Measurements from ENCODE around the gene MAST4.

MAST4 gene

DNA sequence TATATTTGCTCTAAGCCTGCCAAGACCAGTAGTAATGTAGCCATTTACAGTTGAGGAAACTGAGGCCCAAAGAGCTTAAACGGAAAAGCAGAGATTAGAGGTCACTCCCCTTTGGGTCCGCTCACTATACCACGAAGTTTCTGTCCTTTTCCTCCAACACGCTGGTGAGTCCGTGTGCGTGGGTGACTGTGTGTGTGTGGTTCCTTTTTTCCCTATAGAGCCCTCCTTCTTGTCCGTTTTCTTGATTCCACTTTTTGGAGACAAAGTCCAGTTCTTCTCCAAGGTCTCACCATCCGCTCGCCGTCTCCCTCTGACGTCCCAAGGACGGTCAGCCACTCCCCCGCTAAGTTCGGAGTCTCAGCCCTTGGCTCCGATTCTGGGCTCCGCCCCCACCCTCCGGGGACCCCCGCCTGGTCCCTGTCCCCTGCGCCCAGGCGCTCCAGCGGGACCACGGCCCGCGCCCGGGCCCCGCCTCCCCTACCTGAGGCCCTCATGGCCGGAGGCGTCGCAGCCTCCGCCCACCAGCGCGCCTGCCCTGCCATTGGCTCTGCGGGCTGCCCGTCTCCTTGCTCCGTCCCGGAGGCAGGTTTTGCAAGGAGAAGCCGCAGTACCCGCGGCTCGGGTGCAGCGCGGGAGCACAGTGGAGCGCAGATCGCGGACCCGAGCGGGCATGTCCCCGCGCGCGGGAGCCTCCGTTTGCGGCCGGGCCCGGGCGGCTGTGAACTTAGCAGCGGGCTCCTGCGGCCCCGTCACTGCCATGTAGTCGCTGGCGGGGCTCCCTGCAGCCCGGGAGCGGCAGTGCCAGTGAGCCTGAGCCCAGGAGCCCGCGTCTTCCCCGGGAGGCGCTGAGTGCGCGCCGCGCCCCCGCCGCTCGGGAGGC is at the start of gene MAST4:
Gene MAST4 (plus strand): TSS at position 638 of the 880 bp plus-strand sequence. CDS start 263 bp downstream, outside the sequence.
- peak; percentile 63 for DNase-seq (ENCODE audit: low spot score)

- no peak for DNase-seq (ENCODE audit: low spot score)
Measured at GRCh38 chr5:66546541-66546940, 49.7 kb upstream of the MAST4 start.

GRCh38 chr5:66551338-66551737 is 44.9 kb upstream of the MAST4 start:
- DNase-seq (ENCODE audit: low spot score) = no peak

GRCh38 chr5:66551945-66552344 is 44.2 kb upstream of the MAST4 start:
- DNase-seq (ENCODE audit: low spot score) = no peak

- DNase-seq (ENCODE audit: low spot score) = no peak
Measured at GRCh38 chr5:66553368-66553912, 42.8 kb upstream of the MAST4 start.

GRCh38 chr5:66553916-66554575 is 42.1 kb upstream of the MAST4 start:
- DNase-seq (ENCODE audit: low spot score) = no peak

DNA sequence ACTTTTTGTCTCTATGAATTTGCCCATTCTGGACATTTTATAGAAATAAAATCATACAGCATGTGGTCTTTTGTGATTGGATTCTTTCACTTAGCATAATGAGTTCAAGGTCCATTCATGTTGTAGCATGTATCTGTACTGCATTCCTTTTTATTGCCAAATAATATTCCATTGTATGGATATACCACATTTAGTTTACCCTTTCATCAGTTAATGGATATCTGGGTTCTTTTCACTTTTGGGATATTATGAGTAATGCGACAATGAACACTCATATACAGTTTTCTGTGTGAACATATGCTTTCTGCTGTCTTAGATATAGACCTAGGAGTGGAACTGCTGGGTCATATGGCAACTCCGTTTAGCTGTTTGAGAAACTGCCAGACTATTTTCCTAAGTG is 41.3 kb upstream of the MAST4 start:
- no peak for DNase-seq (ENCODE audit: low spot score)

- no peak for DNase-seq (ENCODE audit: low spot score)
Measured at GRCh38 chr5:66558560-66558959, 37.6 kb upstream of the MAST4 start.

- no peak for DNase-seq (ENCODE audit: low spot score)
Measured at GRCh38 chr5:66560371-66560770, 35.8 kb upstream of the MAST4 start.

- DNase-seq (ENCODE audit: low spot score) = no peak
Measured at GRCh38 chr5:66561256-66561990, 34.8 kb upstream of the MAST4 start.

GRCh38 chr5:66565878-66566277 is 30.3 kb upstream of the MAST4 start:
- no peak for DNase-seq (ENCODE audit: low spot score)

DNA sequence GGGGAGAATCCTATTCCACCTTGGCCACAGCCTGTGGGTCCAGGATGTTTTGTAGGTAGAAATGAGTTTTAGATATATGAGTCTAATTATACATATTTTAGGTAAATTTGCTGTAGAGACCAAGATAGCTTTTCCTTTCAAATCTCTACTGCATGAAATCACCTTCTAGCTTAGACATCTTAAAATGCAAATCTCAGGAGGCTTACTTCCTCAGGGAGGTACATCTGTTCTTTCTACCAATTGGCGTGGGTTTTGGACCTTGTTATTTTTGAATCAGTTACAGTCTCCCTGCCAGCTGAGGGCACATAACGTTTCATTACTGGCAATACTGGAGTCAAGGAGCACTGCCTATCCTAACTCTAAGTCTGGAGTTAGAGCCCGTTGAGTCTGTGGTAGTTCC is 28.7 kb upstream of the MAST4 start:
- DNase-seq (ENCODE audit: low spot score) = no peak

DNA sequence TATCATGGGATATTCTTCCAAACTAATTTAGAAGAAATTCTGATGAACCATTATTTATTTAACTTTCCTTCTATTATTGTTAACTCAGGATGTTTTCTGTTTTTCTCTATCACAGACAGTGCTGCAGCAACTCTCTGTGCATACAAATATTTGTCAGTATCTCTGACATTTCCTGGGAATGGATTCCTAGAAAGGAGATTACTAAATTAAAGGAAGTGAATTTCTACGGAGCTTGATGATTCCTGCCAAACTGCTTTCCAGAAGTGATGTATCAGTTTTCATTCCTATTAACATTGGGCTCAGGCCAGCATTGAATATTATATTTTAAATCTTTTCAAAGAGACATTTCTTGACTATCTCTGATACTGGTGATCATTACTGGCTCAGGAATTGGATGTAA is 26.0 kb upstream of the MAST4 start:
- DNase-seq (ENCODE audit: low spot score) = no peak

DNA sequence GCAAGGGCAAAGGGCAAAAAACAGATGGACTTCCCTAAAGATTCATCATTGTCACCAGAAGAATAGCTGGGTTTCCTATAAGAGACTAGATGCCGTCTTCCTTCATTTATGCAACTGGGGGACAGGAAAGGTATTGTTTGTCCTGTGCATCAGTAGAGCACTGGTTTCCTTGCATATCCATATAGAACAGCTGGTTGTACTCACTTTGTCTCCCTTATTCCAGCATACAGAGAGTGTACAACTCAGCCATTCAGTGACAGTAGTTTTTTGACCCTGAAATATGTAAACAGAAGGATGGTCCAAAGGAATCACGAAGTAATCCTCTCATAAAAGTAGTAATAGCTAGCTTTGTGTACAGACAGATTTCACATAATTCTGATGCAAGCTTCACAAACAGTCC is 22.5 kb upstream of the MAST4 start:
- peak; percentile 52 for DNase-seq (ENCODE audit: low spot score)

- DNase-seq (ENCODE audit: low spot score) = peak; percentile 36
Measured at GRCh38 chr5:66582499-66583165, 13.6 kb upstream of the MAST4 start.

DNA sequence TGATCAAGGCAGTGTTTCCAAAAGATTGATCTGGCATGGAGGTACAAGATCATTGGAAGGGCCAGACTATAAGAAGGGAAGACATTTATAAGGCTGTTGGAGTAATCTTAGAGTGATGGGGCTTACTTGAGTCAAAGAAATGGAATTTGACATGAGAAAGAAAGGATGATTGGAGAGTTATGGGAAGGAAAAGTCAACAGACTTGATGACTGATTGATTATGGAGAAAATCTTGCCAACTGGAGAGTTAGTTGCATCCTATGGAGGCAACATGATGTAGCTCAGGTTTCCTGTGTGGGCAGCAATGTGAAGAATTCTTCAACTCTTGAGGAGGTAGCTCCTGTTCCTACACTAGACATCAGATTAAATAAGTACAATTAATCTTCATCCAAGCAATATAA is 10.9 kb upstream of the MAST4 start:
- DNase-seq (ENCODE audit: low spot score) = no peak

GRCh38 chr5:66587771-66588170 is 8.4 kb upstream of the MAST4 start:
- DNase-seq (ENCODE audit: low spot score) = no peak

GRCh38 chr5:66596636-66597182 is 516 bp downstream of the MAST4 start:
- peak; percentile 40 for DNase-seq (ENCODE audit: low spot score)

GRCh38 chr5:66597183-66597757 is 1.1 kb downstream of the MAST4 start:
- peak; percentile 20 for DNase-seq (ENCODE audit: low spot score)

DNA sequence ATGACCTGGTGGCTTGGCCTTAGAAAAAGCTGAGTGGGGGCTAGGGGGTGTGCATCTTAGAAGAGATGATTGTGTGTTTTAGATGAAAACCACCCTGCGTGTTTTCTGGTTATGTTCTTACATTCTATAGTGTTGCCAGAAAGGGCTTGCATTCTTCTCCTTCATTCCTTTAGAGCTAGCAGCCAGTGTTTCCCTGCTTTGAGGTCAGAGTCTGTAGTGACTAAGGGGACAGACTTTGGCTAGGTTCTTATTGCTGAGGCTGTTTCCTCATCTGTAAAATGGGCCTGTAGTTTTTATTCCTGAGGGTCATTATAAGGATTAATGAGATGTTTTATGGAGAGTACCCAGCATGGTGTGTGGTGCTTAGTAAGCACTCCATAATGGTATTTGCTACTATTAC is 6.4 kb downstream of the MAST4 start:
- no peak for DNase-seq (ENCODE audit: low spot score)

- DNase-seq (ENCODE audit: low spot score) = no peak
Measured at GRCh38 chr5:66603164-66603563, 7.0 kb downstream of the MAST4 start.

Data from kidney capillary endothelial cell (primary cell).